T1000 (cell line): Measurements from ENCODE around the gene DTYMK.

ENCODE experiments used
- DNase-seq: peaks from one replicate; lab custom pipeline; 2025; ENCODE audit warnings: mixed read lengths; lab: John Stamatoyannopoulos, UW

Gene DTYMK, protein sequence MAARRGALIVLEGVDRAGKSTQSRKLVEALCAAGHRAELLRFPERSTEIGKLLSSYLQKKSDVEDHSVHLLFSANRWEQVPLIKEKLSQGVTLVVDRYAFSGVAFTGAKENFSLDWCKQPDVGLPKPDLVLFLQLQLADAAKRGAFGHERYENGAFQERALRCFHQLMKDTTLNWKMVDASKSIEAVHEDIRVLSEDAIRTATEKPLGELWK

GRCh38 chr2:241686650-241687425, at the start of gene DTYMK:
DTYMK (minus strand) TSS chr2:241686815; CDS start chr2:241686783, 32 bp downstream.
- peak; percentile 89 for DNase-seq

DNA sequence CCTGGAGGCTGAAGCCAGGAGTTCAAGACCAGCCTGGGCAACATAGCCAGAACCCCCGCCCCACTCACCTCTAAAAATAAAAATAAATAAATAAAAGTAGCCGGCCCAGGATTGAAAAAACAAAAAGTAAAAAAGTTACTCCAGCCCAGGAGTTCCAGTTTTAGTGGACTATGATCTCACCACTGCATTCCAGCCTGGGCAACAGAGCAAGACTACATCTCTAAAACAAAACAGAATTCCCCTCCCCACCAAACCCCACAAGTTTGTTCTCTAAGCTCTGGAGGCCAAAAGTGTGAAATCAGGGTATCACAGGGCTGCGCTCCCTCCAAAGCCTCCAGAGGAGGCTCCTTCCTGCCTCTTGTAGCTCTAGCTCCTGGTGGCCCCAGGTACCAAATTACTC, 49.5 kb upstream of the DTYMK start:
- DNase-seq, result no peak

GRCh38 chr2:241734467-241735208, 48.0 kb upstream of the DTYMK start, which contains the start of gene D2HGDH:
D2HGDH (plus strand) TSS chr2:241734630; CDS start chr2:241735225, 595 bp downstream.
- peak; percentile 88 for DNase-seq

DNA sequence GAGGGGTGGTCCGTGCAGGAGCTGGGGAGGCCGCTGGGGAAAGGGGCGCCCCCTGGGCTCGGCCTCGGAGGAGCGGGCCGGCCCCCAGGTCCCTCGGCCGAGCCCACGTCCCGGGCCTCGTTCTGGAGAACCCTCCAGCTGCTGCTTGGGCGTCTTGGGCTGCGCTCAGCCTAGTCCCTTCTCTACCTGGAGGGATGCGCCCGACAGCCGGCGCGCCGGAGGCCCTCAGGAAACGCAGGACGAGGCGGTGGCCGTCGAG, 47.5 kb upstream of the DTYMK start:
- DNase-seq, result no peak

DNA sequence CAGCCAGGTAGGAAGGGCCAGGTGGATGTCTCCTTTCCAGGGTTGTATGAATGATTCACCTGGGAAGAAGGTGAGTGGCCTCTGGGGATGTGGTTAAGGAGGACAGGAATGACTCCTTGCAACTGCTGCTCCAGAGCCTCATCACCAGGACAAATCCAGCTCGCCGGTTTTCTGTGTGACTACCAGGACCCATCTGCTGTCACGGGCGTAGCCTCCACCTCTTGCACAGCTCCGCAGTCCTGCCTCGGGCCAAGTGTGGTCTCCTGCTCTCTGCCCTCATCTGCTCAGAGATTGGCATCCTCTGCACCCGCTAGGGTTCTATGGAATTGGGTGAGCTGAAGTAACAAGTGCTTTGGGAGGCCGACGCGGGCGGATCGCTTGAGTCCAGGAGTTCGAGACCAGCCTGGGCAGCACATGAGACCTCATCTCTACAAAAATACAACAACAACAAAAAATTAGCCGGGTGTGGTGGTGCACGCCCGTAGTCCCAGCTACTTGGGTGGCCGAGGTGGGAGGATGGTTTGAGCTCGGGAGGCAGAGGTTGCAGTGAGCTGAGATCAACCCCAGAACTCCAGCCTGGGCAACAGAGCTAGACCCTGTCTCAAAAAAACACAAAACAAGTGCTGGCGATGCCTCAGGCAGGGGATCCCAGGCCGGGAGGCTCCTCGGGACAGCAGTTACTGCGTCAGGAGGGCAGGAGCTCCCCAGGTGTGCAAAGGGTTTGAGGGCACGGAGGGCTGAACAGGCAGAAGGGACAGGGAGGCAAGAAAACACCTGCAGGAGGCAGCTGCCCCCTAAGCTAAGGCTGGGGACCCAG, 47.0 kb upstream of the DTYMK start:
- no peak for DNase-seq

- peak; percentile 53 for DNase-seq
Measured at GRCh38 chr2:241732513-241733186, 46.0 kb upstream of the DTYMK start.

GRCh38 chr2:241730671-241731293, 44.2 kb upstream of the DTYMK start:
- no peak for DNase-seq

- DNase-seq, result no peak
Measured at GRCh38 chr2:241729868-241730267, 43.3 kb upstream of the DTYMK start.

GRCh38 chr2:241728627-241729026, 42.0 kb upstream of the DTYMK start:
- DNase-seq, result no peak

- DNase-seq, result no peak
Measured at GRCh38 chr2:241728000-241728399, 41.4 kb upstream of the DTYMK start.

DNA sequence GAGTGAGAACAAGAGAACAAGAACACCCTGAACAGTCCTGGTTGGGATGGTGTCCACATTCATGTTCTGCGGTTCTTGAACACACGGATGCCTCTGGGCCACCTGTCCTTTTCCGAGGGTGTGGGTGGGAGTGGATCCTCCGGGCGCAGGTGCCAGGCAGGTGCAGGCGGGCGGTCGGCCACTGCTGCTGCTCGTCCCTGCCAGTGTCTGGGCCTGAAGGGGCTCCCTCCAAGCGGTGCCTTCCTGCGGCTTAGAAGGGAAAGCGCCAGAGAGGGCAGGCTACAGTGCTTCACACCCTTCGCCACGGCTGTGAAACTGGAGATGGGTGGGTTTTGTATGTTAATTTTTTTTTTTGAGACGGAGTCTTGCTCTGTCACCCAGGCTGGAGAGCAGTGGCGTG, 39.8 kb upstream of the DTYMK start:
- no peak for DNase-seq

DNA sequence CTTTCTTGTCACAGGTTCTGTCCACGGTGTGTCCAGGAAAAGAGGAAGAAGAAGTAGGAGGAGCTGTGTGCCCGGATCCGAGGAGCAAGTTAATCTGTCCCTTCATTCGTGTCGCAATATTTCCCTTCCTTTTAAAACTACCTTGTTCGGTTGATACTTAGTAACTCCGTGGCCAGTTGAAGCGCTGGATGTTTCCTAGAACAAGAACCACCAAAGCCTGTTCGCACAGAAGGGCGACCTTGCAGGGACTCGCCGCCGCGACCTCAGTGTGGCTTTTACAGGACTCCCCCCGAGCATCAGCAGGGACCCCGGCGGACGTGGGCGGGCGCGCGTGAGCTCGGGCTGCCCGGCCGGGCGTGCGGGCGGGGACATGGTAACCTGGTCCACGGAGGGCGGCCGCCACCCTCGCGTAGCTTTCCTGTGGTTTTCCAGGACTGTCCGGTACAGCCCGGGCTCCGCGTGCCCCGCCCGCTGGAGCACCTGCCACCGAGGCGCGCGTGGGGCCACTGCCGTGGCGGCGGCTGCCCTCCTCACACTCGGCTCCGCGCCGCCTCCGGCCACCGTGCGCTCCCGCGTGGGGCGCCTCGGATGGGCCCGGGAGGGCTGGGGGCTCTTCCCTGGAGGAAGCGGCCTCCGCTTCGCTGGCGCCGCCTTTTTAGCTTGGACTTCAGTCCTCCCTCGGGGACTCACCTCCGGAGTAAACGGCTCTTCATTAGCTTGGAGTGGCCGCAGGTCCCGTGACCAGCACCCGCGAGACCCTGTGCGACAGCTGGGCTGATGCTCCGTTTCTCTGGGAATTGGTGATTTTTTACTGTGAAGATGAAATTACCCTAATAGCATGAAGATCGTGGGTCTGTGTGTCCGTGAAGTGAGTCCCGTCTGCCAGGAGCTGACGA, 38.6 kb upstream of the DTYMK start:
- no peak for DNase-seq

GRCh38 chr2:241724259-241724974, 37.8 kb upstream of the DTYMK start:
- no peak for DNase-seq

- DNase-seq, result no peak
Measured at GRCh38 chr2:241722896-241723454, 36.4 kb upstream of the DTYMK start.

- DNase-seq, result no peak
Measured at GRCh38 chr2:241721852-241722251, 35.2 kb upstream of the DTYMK start.

GRCh38 chr2:241720560-241720959, 33.9 kb upstream of the DTYMK start:
- DNase-seq, result no peak

DNA sequence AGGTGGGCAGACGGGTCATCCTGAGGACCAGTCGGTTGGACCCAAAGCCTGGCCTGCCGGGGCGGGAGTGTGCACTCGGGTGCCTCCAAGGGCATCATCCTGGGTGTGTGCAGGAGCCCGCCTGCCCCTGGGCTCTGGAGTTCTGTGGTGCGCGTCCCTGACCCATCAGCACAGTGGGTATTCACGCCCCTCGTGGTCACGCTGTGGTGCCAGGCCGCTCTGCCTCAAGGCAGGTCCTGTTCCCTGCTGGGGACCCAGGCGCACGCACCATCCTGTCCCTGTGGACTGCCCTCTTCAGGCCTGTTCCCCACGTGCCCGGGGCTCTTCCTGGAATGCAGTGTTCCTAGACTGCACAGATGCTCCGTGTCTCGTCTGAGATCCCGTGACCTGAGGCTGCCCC, 33.5 kb upstream of the DTYMK start:
- no peak for DNase-seq

DNA sequence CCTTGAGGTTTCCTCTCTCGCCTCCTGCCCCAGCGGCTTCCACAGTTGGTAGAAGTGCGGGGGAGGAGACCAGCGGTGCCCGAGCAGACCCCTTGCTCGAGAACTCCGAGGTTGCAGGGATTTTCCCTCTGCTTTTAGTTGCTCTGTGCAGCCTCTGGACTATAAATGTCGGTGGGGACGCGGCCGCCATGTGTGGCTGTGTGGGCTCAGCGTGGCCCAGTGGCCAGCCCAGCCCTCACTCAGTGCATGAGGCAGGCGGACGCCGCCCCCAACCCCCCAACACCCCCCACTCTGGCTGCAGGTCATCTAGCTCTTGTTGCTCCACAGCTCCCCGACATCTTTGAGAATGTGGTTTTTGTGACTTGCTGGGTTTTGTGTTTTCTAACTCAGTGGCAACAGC, 32.5 kb upstream of the DTYMK start:
- no peak for DNase-seq

GRCh38 chr2:241708879-241709278, 22.3 kb upstream of the DTYMK start:
- no peak for DNase-seq
